ENCODE results near the gene C6orf132. TPM values are rescaled to one million over a fixed set of nuclear protein-coding genes. Genes with fewer than 3 reads are reported as not detected.

Gene C6orf132
- total RNA-seq, 1 donor from 2014 or later: 13.5 TPM

- Histone ChIP-seq H3K27me3 (ENCODE audit: low read depth) (no peaks in the 10 kb centered on the region), H3K36me3 (peaks cover 3% of the 10 kb centered on the region), H3K4me1 (peaks cover 45% of the 10 kb centered on the region), H3K27ac (peak overlapping the region; percentile 76), H3K9me3 (no peaks in the 10 kb centered on the region), H3K4me3 (peak overlapping the region; percentile 57)
- intact Hi-C loops (cut with DNase I): no loop called here
- ATAC-seq: peak; percentile 75 to 91
- TF ChIP-seq CTCF (IDR thresholded peaks at IDR 0.05): peak; percentile 90
- DNase-seq: peak; percentile 89
Measured at GRCh38 chr6:42104095-42104803, 38.2 kb downstream of the C6orf132 start.

GRCh38 chr6:42103753-42104094 lies 38.7 kb downstream of the C6orf132 start:
- intact Hi-C loops (cut with DNase I): no loop called here
- Histone ChIP-seq H3K36me3 (peaks cover 3% of the 10 kb centered on the region), H3K9me3 (no peaks in the 10 kb centered on the region), H3K4me3 (peak overlapping the region; percentile 57), H3K4me1 (peaks cover 50% of the 10 kb centered on the region), H3K27ac (peak overlapping the region; percentile 76), H3K27me3 (ENCODE audit: low read depth) (no peaks in the 10 kb centered on the region)
- no peak for TF ChIP-seq CTCF (IDR thresholded peaks at IDR 0.05)
- ATAC-seq (no peak), DNase-seq (no peak)

- DNase-seq (no peak), ATAC-seq (no peak)
- Histone ChIP-seq H3K4me1 (peaks cover 55% of the 10 kb centered on the region), H3K36me3 (peaks cover 3% of the 10 kb centered on the region), H3K4me3 (no peak overlapping the region), H3K27me3 (ENCODE audit: low read depth) (no peaks in the 10 kb centered on the region), H3K9me3 (no peaks in the 10 kb centered on the region), H3K27ac (peak overlapping the region; percentile 76)
- TF ChIP-seq CTCF (IDR thresholded peaks at IDR 0.05): no peak
- intact Hi-C loops (cut with DNase I): no loop called here
Measured at GRCh38 chr6:42103216-42103615, 39.2 kb downstream of the C6orf132 start.

GRCh38 chr6:42101186-42101657 lies 41.2 kb downstream of the C6orf132 start:
- DNase-seq: no peak
- peak overlapping the region; percentile 66 for H3K27ac ChIP-seq

More at GRCh38 chr6:42101186-42101657, 41.2 kb downstream of the C6orf132 start:
- Histone ChIP-seq H3K4me3 (no peak overlapping the region), H3K27me3 (ENCODE audit: low read depth) (no peaks in the 10 kb centered on the region), H3K36me3 (no peaks in the 10 kb centered on the region), H3K4me1 (peaks cover 56% of the 10 kb centered on the region), H3K9me3 (no peaks in the 10 kb centered on the region)
- intact Hi-C loops (cut with DNase I): no loop called here
- peak; percentile 23 to 55 for ATAC-seq
- TF ChIP-seq CTCF (IDR thresholded peaks at IDR 0.05): no peak

All from lower lobe of right lung (tissue), 2 donors.